HCT116 (cell line): Measurements from ENCODE around the gene CERK. TPM values are rescaled to one million over a fixed set of nuclear protein-coding genes. Genes with fewer than 3 reads are reported as not detected.

Experiments
- ATAC-seq: fragments of 200-7000 bp; cut with Tn5 transposase; 2 replicates; pipeline ENCODE4 v1.9.1; 2020; ENCODE audit warnings: mild to moderate bottlenecking, moderate library complexity
- BruUV-seq: library from RNA; stranded (reverse); fragments of 400-500 nt; replicated peaks from 2 replicates; lab custom pipeline; 2021; lab: Mats Ljungman, UMichigan
- CTCF ChIA-PET: fragments of 300-600 bp; sonication (Branson Sonifier 250); formaldehyde crosslinking; loops from one replicate; lab custom pipeline; 2021; ENCODE audit warnings: antibody characterized with exemption; lab: Charles Lee
- POLR2A ChIA-PET: fragments of 300-600, 350-600 bp; sonication (Branson Sonifier 250); formaldehyde crosslinking; loops from one replicate; lab custom pipeline; 2021; ENCODE audit warnings: antibody characterized with exemption; lab: Charles Lee
- RAD21 ChIA-PET, 2 experiments: fragments of 300-600 bp; sonication (Branson Sonifier 250); formaldehyde crosslinking; loops; one replicate each; lab custom pipeline; 2023; ENCODE audit warnings: low total read pairs in 2 of 2; ENCODE audit not compliant: uncharacterized antibody in 2 of 2, unreplicated experiment in 2 of 2, low non-redundant PET in 1 of 2; lab: Charles Lee
- DNase-seq: peaks from one replicate; pipeline ENCODE4 v3.0.0-alpha.2; 2010; ENCODE audit warnings: low read depth, low spot score
- H2AFZ ChIP-seq: fragments of 200-600 bp; shearing (Covaris generic), sonication (generic); 2 replicates; pipeline ENCODE4 v1.6.1; 2017; ENCODE audit warnings: low read depth, mixed run types, mixed read lengths, antibody characterized with exemption, low read length; ENCODE audit not compliant: poor library complexity, severe bottlenecking
- H3K27ac ChIP-seq: 2 replicates; pipeline ENCODE4 v1.5.1; 2012; ENCODE audit warnings: low read depth, low read length
- H3K27me3 ChIP-seq: fragments of 200-600 bp; sonication (generic); 2 replicates; pipeline ENCODE4 v1.6.1; 2016; ENCODE audit warnings: mixed run types, low read length, mixed read lengths; ENCODE audit not compliant: insufficient read depth
- H3K36me3 ChIP-seq, 2 experiments: fragments of 200-500 bp in 1 of 2; fragments of 200-600 bp in 1 of 2; sonication (Bioruptor generic) in 1 of 2; sonication (generic) in 1 of 2; 2 replicates each; pipeline versions ENCODE4 v1.5.1 to v1.6.1; 2014 to 2016; ENCODE audit warnings: low read length in 2 of 2, inconsistent platforms in 1 of 2, mixed read lengths in 1 of 2, mixed run types in 1 of 2; ENCODE audit not compliant: insufficient read depth in 2 of 2, control insufficient read depth in 1 of 2
- H3K4me1 ChIP-seq, 2 experiments: fragments of 200-600 bp in 1 of 2; sonication (generic) in 1 of 2; 2 replicates each; pipeline versions ENCODE4 v1.5.1 to v1.6.1; 2012 to 2017; ENCODE audit warnings: low read length in 2 of 2, inconsistent platforms in 1 of 2, mild to moderate bottlenecking in 1 of 2, mixed read lengths in 1 of 2, mixed run types in 1 of 2, moderate library complexity in 1 of 2; ENCODE audit not compliant: insufficient read depth in 2 of 2, control insufficient read depth in 1 of 2
- H3K4me2 ChIP-seq: fragments of 200-600 bp; sonication (generic); 2 replicates; pipeline ENCODE4 v1.6.1; 2017; ENCODE audit warnings: mixed run types, low read length, mixed read lengths
- H3K4me3 ChIP-seq, 2 experiments: fragments of 200-600 bp in 1 of 2; sonication (generic) in 1 of 2; replicated peaks in 1 of 2; 2 replicates each; pipeline ENCODE4 v1.5.1; 2011 to 2016; ENCODE audit warnings: low read length in 2 of 2, control low read depth in 1 of 2, low read depth in 1 of 2, mild to moderate bottlenecking in 1 of 2, mixed read lengths in 1 of 2, mixed run types in 1 of 2
- H3K79me2 ChIP-seq: fragments of 200-600 bp; sonication (generic); 2 replicates; pipeline ENCODE4 v1.6.1; 2017; ENCODE audit warnings: mild to moderate bottlenecking, mixed run types, low read length, moderate library complexity, mixed read lengths; ENCODE audit not compliant: insufficient read depth
- H3K9ac ChIP-seq: fragments of 200-600 bp; sonication (generic); 2 replicates; pipeline ENCODE4 v1.6.1; 2016; ENCODE audit warnings: low read length, mixed read lengths
- H3K9me2 ChIP-seq: fragments of 200-600 bp; sonication (generic), shearing (Covaris generic); 2 replicates; pipeline ENCODE4 v1.6.1; 2017; ENCODE audit warnings: mixed run types, mild to moderate bottlenecking, moderate library complexity; ENCODE audit not compliant: insufficient read depth
- H3K9me3 ChIP-seq, 2 experiments: fragments of 200-500 bp in 1 of 2; fragments of 200-600 bp in 1 of 2; sonication (Bioruptor generic) in 1 of 2; sonication (generic) in 1 of 2; 2 replicates each; pipeline ENCODE4 v1.6.1; 2014 to 2017; ENCODE audit warnings: low read length in 2 of 2, mixed read lengths in 2 of 2, inconsistent platforms in 1 of 2, low read depth in 1 of 2, mild to moderate bottlenecking in 1 of 2, mixed run types in 1 of 2, moderate library complexity in 1 of 2; ENCODE audit not compliant: control insufficient read depth in 1 of 2, insufficient read depth in 1 of 2
- H4K20me1 ChIP-seq: fragments of 200-600 bp; sonication (generic), shearing (Covaris generic); 2 replicates; pipeline ENCODE4 v1.6.1; 2017; ENCODE audit warnings: mixed run types, mild to moderate bottlenecking, moderate library complexity; ENCODE audit not compliant: insufficient read depth
- POLR2AphosphoS5 ChIP-seq: IDR thresholded peaks from 2 replicates; pipeline ENCODE4 v1.6.1; 2011; ENCODE audit warnings: mild to moderate bottlenecking, low read depth, low read length, moderate library complexity
- REST ChIP-seq: IDR thresholded peaks from 2 replicates; pipeline ENCODE4 v1.6.1; 2012; ENCODE audit warnings: low read depth
- intact Hi-C: fragments of 100-400 bp; cut with micrococcal nuclease; formaldehyde crosslinking; loops from 2 replicates; pipeline ENCODE4 v1.10.0; 2022
- total RNA-seq: library from RNA; stranded (reverse); gene quantifications from one replicate; pipeline ENCODE4 v1.2.1, GENCODE V29; 2021; ENCODE audit not compliant: unreplicated experiment

The CERK gene
- total RNA-seq, 1 experiment from 2014 or later = 35.0 TPM

- H3K4me3 ChIP-seq = peak overlapping the region; percentile 31 to 32
- no peaks in the 10 kb centered on the region for H3K36me3 ChIP-seq
- POLR2A ChIA-PET = interaction anchor here (1.5 kb wide), 1 partner anchor 8 kb away, joined by 10 read pairs; the partner anchor contains the start of gene TBC1D22A
- intact Hi-C loops = loop anchor here (1.0 kb wide), 1 partner anchor 17 kb away; the partner anchor contains the start of gene CERK
- ATAC-seq (peak; percentile 9; the same call in 1 of the 2 replicates), DNase-seq (no peak)
- RAD21 ChIA-PET = interaction anchor here in 1 of 2 experiments (1.3 kb wide), 1 partner anchor 191 kb away, joined by 3 read pairs; no protein-coding TSS in a partner anchor
- BruUV-seq = no TSS peak
- peak overlapping the region; percentile 88 for H3K27ac ChIP-seq
- peak overlapping the region; percentile 52 for H3K9ac ChIP-seq
- H3K4me1 ChIP-seq = peaks cover 16 to 46% of the 10 kb centered on the region in 2 experiments
- H3K9me3 ChIP-seq = peaks cover 6 to 10% of the 10 kb centered on the region in 2 experiments; a peak in 1 of 4 replicates
- peak overlapping the region; percentile 72 for H3K4me2 ChIP-seq
- no peaks in the 10 kb centered on the region for H3K79me2 ChIP-seq
- TF ChIP-seq REST (no peak), POLR2AphosphoS5 (no peak)
- no peak overlapping the region for H2AFZ ChIP-seq
- CTCF ChIA-PET = interaction anchor here (1.2 to 1.6 kb wide), 2 partner anchors 15 to 192 kb away, joined by 3 to 7 read pairs; no protein-coding TSS in a partner anchor
- no peaks in the 10 kb centered on the region for H4K20me1 ChIP-seq
- no peaks in the 10 kb centered on the region for H3K9me2 ChIP-seq
- H3K27me3 ChIP-seq = no peaks in the 10 kb centered on the region
Observed at GRCh38 chr22:46754826-46755225, 16.8 kb upstream of the CERK start.
